ENCODE measurements around the gene CLIP2. TPM values are rescaled to one million over a fixed set of nuclear protein-coding genes. Genes with fewer than 3 reads are reported as not detected.
"Not testable (repeated sequence)": the region's sequence is repeated elsewhere in the genome, so short reads cannot be mapped to it uniquely, and the experiment has no call there.

The CLIP2 gene
- 10 to 100 TPM; 77.8 to 81.6 TPM for total RNA-seq

DNA sequence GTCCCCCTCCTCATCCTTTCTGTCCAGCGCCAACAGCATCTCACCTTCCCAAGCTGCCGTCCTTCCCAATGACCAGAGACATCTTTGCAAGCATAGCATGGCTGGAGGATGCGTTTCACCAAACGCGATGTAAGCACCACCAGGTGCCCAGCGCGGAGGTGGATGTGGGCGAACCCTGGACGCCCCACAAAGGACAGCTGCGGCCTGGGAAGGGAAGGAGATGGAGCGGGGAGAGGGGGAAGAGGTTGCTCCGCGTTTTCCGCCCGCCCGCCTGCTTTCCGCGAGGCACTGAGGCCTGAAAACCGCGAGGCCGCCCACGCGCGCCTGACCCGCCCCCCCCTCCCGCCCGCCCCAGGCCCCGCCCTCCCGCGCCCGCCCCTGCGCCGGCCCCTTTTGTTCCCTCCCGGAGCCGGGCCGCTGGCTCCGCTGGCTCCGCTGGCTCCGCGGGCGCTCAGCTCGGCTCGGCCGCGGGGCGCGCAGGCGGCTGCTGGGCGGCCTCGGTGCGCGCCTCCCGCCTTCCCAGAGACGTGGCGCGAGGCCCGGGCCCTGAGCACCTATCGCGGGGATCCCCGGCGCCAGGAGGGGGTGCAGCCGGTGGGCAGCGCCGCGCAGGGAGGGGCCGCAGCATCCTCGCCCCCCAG, at the start of gene CLIP2:
Gene CLIP2, plus strand, starts transcription at position 390 of the 641 bp plus-strand sequence. CDS start 28,140 bp downstream, outside the sequence.
- Histone ChIP-seq H3K9ac (ENCODE audit: low read depth in 2 of 2, low read length in 2 of 2) (peak within 1 kb of the TSS; percentile 92 to 96), H3K9me3 (no peaks in the 10 kb centered on the region), H3K27me3 (no peaks in the 10 kb centered on the region), H3K36me3 (no peaks in the 10 kb centered on the region), H3K4me3 (peak within 1 kb of the TSS; percentile 84), H3K27ac (peak within 1 kb of the TSS; percentile 87), H3K4me1 (peaks cover 23% of the 10 kb centered on the region)
- TF ChIP-seq, protein P1, sequence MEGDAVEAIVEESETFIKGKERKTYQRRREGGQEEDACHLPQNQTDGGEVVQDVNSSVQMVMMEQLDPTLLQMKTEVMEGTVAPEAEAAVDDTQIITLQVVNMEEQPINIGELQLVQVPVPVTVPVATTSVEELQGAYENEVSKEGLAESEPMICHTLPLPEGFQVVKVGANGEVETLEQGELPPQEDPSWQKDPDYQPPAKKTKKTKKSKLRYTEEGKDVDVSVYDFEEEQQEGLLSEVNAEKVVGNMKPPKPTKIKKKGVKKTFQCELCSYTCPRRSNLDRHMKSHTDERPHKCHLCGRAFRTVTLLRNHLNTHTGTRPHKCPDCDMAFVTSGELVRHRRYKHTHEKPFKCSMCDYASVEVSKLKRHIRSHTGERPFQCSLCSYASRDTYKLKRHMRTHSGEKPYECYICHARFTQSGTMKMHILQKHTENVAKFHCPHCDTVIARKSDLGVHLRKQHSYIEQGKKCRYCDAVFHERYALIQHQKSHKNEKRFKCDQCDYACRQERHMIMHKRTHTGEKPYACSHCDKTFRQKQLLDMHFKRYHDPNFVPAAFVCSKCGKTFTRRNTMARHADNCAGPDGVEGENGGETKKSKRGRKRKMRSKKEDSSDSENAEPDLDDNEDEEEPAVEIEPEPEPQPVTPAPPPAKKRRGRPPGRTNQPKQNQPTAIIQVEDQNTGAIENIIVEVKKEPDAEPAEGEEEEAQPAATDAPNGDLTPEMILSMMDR (IDR thresholded peaks at IDR 0.05) = no peak
- peak; percentile 84 for DNase-seq
- intact Hi-C loops (cut with DNase I) = no loop called here

DNA sequence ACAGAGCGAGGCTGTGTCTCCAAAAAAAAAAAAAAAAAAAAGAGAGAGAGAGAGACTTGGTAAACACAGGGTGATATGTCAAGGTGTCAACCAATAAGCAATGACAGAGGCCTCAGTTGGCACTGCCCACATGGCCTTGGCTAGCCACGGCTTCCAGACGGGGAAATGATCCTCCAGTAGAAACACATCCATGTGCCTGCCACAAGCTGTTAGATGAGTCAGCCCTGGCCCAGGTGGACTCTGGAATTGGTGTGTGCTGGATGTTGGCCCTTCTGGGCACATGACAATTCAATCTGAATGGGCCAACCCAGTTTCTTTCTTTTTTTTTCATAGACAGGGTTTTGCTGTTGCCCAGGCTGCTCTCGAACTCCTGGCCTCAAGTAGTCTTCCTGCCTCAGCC, 48.7 kb upstream of the CLIP2 start:
- Histone ChIP-seq H3K9me3 (no peaks in the 10 kb centered on the region), H3K4me1 (no peaks in the 10 kb centered on the region), H3K36me3 (no peaks in the 10 kb centered on the region), H3K9ac (ENCODE audit: low read depth in 2 of 2, low read length in 2 of 2) (no peak overlapping the region), H3K27me3 (no peaks in the 10 kb centered on the region), H3K4me3 (no peak overlapping the region), H3K27ac (no peak overlapping the region)
- no peak for DNase-seq
- TF ChIP-seq, protein P1 (IDR thresholded peaks at IDR 0.05) = no peak
- intact Hi-C loops (cut with DNase I) = no loop called here

DNA sequence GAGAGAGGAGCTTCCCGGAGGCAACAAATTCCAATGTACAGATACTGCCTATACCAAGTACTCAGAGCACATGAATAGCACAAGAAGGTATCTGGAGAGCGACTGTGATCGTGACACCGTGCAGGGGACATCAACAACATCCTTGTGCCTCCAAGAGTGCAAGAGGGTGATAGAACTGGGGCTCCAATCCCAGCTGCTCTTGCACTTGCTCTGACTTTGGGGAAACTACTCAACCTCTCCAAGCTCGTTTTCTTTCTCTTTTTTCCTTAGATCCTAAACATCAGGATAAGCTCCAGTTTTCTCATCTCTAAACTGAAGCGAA, 47.1 kb upstream of the CLIP2 start:
- no peaks in the 10 kb centered on the region for H3K4me1 ChIP-seq
- no peak overlapping the region for H3K9ac ChIP-seq (ENCODE audit: low read depth in 2 of 2, low read length in 2 of 2)
- intact Hi-C loops (cut with DNase I) = no loop called here
- H3K4me3 ChIP-seq = no peak overlapping the region
- DNase-seq = no peak
- no peaks in the 10 kb centered on the region for H3K27me3 ChIP-seq
- no peaks in the 10 kb centered on the region for H3K36me3 ChIP-seq
- TF ChIP-seq, protein P1 (IDR thresholded peaks at IDR 0.05) = no peak
- no peaks in the 10 kb centered on the region for H3K9me3 ChIP-seq
- H3K27ac ChIP-seq = no peak overlapping the region

DNA sequence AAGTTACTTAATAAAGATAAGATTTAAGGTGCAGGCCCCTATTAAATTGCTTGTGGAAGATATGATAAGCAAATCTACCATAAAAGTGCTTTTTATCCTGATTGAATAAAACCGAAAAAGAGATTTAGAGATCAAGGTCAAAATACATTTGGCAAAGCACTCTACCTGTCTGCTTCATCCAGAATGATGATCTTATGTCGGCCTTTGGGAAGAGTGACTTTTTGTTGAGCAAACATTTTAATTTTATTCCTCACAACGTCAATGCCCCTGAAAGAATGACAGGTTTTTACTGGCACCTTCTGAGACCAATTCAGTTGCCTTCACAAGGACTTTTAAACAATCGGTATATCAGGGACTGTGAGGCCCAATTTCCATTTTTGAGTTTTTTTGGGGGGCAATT, 42.7 kb upstream of the CLIP2 start:
- no peaks in the 10 kb centered on the region for H3K4me1 ChIP-seq
- no peaks in the 10 kb centered on the region for H3K36me3 ChIP-seq
- TF ChIP-seq, protein P1 (IDR thresholded peaks at IDR 0.05) = no peak
- H3K27me3 ChIP-seq = no peaks in the 10 kb centered on the region
- no peak overlapping the region for H3K9ac ChIP-seq (ENCODE audit: low read depth in 2 of 2, low read length in 2 of 2)
- no peaks in the 10 kb centered on the region for H3K9me3 ChIP-seq
- H3K4me3 ChIP-seq = no peak overlapping the region
- intact Hi-C loops (cut with DNase I) = no loop called here
- no peak overlapping the region for H3K27ac ChIP-seq
- no peak for DNase-seq

DNA sequence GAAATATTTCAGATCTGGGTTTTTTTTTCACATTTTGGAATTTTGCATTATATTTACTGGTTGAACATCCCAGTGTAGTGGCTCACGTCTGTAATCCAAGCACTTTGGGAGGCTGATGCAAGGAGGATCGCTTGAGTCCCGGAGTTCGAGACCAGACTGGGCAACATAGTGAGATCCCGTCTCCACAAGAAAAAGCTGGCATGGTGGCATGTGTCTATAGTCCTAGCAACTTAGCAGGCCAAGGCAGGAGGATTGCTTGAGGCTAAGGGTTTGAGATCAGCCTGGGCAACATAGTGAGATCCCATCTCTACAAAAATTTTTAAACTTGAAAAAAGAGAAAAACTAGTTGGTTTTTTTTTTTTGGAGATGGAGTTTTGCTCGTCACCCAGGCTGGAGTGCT, 41.1 kb upstream of the CLIP2 start:
- DNase-seq = no peak
- H3K4me3 ChIP-seq = no peak overlapping the region
- TF ChIP-seq, protein P1 (IDR thresholded peaks at IDR 0.05) = no peak
- intact Hi-C loops (cut with DNase I) = no loop called here
- no peaks in the 10 kb centered on the region for H3K27me3 ChIP-seq
- H3K9ac ChIP-seq (ENCODE audit: low read depth in 2 of 2, low read length in 2 of 2) = no peak overlapping the region
- no peak overlapping the region for H3K27ac ChIP-seq
- H3K9me3 ChIP-seq = no peaks in the 10 kb centered on the region
- H3K36me3 ChIP-seq = no peaks in the 10 kb centered on the region
- peaks cover under 1% of the 10 kb centered on the region for H3K4me1 ChIP-seq

DNA sequence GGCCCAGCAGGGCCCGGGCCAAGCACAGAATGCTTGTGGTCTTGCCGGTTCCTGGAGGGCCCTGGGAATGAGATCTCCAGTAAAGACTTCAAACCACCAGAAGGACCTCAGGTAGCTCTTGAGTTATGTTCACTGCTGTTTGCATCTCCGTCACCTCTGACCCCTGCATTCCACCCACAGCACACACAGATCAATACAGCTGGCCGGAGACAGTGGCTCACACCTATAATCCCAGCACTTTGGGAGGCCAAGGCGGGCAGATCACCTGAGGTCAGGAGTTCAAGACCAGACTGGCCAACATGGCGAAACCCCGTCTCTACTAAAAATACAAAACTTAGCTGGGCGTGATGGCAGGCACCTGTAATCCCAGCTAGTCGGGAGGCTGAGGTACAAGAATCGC, 40.1 kb upstream of the CLIP2 start:
- H3K9ac ChIP-seq (ENCODE audit: low read depth in 2 of 2, low read length in 2 of 2); H3K9me3 ChIP-seq; H3K27me3 ChIP-seq; H3K4me1 ChIP-seq; intact Hi-C loops (cut with DNase I); H3K4me3 ChIP-seq; H3K27ac ChIP-seq; DNase-seq; H3K36me3 ChIP-seq: not testable (repeated sequence)

All from colonic mucosa (tissue), 4 donors.